Keratinocyte (primary cell): ENCODE results near the gene MAP3K10.

Source experiments
- CTCF ChIP-seq, 3 experiments: IDR thresholded peaks in 1 of 3; conservative IDR thresholded peaks in 1 of 3; optimal IDR thresholded peaks in 1 of 3; 2 replicates in 2 of 3; 3 replicates in 1 of 3; pipeline versions ENCODE3 to v1.5.1; 2011; ENCODE audit warnings: low read length in 3 of 3, mild to moderate bottlenecking in 3 of 3, moderate library complexity in 2 of 3, control low read depth in 1 of 3, inconsistent platforms in 1 of 3; ENCODE audit not compliant: insufficient read depth in 2 of 3; ENCODE audit errors: extremely low read depth in 1 of 3
- EZH2 ChIP-seq: IDR thresholded peaks from one replicate; pipeline ENCODE4 v1.6.1; 2012; ENCODE audit warnings: inconsistent platforms, mild to moderate bottlenecking, low read length, moderate library complexity

GRCh38 chr19:40233811-40234389 is 42.7 kb downstream of the MAP3K10 start:
- no peak for TF ChIP-seq EZH2
- TF ChIP-seq CTCF (optimal IDR thresholded peaks at IDR 0.05 in 1 of 3, IDR thresholded peaks at IDR 0.05 in 1 of 3, conservative IDR thresholded peaks at IDR 0.05 in 1 of 3; ENCODE audit: extremely low read depth in 1 of 3, insufficient read depth in 2 of 3, low read length in 3 of 3): no peak
